Activated CD8-positive, alpha-beta memory T cell treated with anti-CD3 and anti-CD28 coated beads, Interleukin-2, amount 10 ng/mL, durations not matched to agents 7 days and 5 days (primary cell): ENCODE data around the gene CRYL1. TPM values are rescaled to one million over a fixed set of nuclear protein-coding genes. Genes with fewer than 3 reads are reported as not detected.
A peak's percentile ranks its signal among the peaks of the same experiment; 100 is the strongest.

Experiments
- ATAC-seq: fragments of 150-1000 bp; cut with Tn5 transposase; one replicate; pipeline ENCODE4 v1.10.0; 2021; ENCODE audit warnings: moderate library complexity
- CTCF ChIA-PET: fragments of 350-600 bp; sonication (Branson Sonifier 250); formaldehyde crosslinking; loops from one replicate; lab custom pipeline; 2021; ENCODE audit warnings: antibody characterized with exemption; lab: Charles Lee
- DNase-seq: peaks from one replicate; pipeline ENCODE4 v3.0.0-alpha.2; 2020
- H3K27ac Mint-ChIP-seq: one replicate; pipeline ENCODE4 v1.8.0; 2021; ENCODE audit warnings: mild to moderate bottlenecking, mixed read lengths
- H3K27me3 Mint-ChIP-seq: one replicate; pipeline ENCODE4 v1.8.0; 2021; ENCODE audit warnings: mixed read lengths
- H3K36me3 Mint-ChIP-seq: one replicate; pipeline ENCODE4 v1.8.0; 2021; ENCODE audit warnings: mild to moderate bottlenecking, mixed read lengths
- H3K4me1 Mint-ChIP-seq: one replicate; pipeline ENCODE4 v1.8.0; 2021; ENCODE audit warnings: mixed read lengths
- H3K4me3 Mint-ChIP-seq: one replicate; pipeline ENCODE4 v1.8.0; 2021; ENCODE audit warnings: mild to moderate bottlenecking, moderate library complexity, mixed read lengths
- H3K9me3 Mint-ChIP-seq: one replicate; pipeline ENCODE4 v1.8.0; 2022; ENCODE audit warnings: low read depth, mixed read lengths
- microRNA-seq: library from miRNA; unstranded; fragments of <30 nt; microRNA quantifications from one replicate; pipeline ENCODE4 v1.2.0, GENCODE V29; 2022
- total RNA-seq, 2 experiments: library from RNA; stranded (reverse); gene quantifications; one replicate each; pipeline ENCODE4 v1.2.3, GENCODE V29; 2021

CRYL1 gene
- total RNA-seq, 2 experiments from 2014 or later: 11.3 to 13.1 TPM

- Mint-ChIP-seq H3K36me3 (peaks cover 13% of the 10 kb centered on the region), H3K4me3 (no peak overlapping the region), H3K27ac (no peak overlapping the region), H3K4me1 (peaks cover 16% of the 10 kb centered on the region), H3K27me3 (no peaks in the 10 kb centered on the region), H3K9me3 (peaks cover 2% of the 10 kb centered on the region)
- CTCF ChIA-PET: no interaction called here
- DNase-seq (no peak), ATAC-seq (no peak)
These were observed 159.6 kb downstream of the CRYL1 start for GRCh38 chr13:20366056-20366455.

- Mint-ChIP-seq H3K9me3 (no peaks in the 10 kb centered on the region), H3K27me3 (no peaks in the 10 kb centered on the region), H3K4me3 (no peak overlapping the region), H3K27ac (no peak overlapping the region), H3K36me3 (peaks cover 11% of the 10 kb centered on the region), H3K4me1 (peaks cover 9% of the 10 kb centered on the region)
- DNase-seq: no peak
- CTCF ChIA-PET: no interaction called here
- ATAC-seq: no peak
These were observed 162.1 kb downstream of the CRYL1 start for GRCh38 chr13:20363603-20364002.

- Mint-ChIP-seq H3K9me3 (no peaks in the 10 kb centered on the region), H3K27ac (no peak overlapping the region), H3K4me3 (no peak overlapping the region), H3K4me1 (peaks cover 9% of the 10 kb centered on the region), H3K36me3 (peaks cover 8% of the 10 kb centered on the region), H3K27me3 (no peaks in the 10 kb centered on the region)
- CTCF ChIA-PET: no interaction called here
- no peak for DNase-seq
- ATAC-seq: no peak
These were observed 162.5 kb downstream of the CRYL1 start for GRCh38 chr13:20363172-20363571.

GRCh38 chr13:20362484-20363041 is 163.1 kb downstream of the CRYL1 start:
- Mint-ChIP-seq H3K4me3 (no peak overlapping the region), H3K36me3 (peaks cover 2% of the 10 kb centered on the region), H3K4me1 (peaks cover 9% of the 10 kb centered on the region), H3K9me3 (no peaks in the 10 kb centered on the region), H3K27ac (no peak overlapping the region), H3K27me3 (no peaks in the 10 kb centered on the region)
- DNase-seq (no peak), ATAC-seq (no peak)
- CTCF ChIA-PET: no interaction called here

- ATAC-seq (no peak), DNase-seq (no peak)
- H3K4me3 Mint-ChIP-seq: no peak overlapping the region
- H3K27ac Mint-ChIP-seq: no peak overlapping the region
- no peaks in the 10 kb centered on the region for H3K36me3 Mint-ChIP-seq
- no peaks in the 10 kb centered on the region for H3K9me3 Mint-ChIP-seq
- H3K27me3 Mint-ChIP-seq: no peaks in the 10 kb centered on the region
- CTCF ChIA-PET: no interaction called here
- H3K4me1 Mint-ChIP-seq: peaks cover 9% of the 10 kb centered on the region
These were observed 164.7 kb downstream of the CRYL1 start for GRCh38 chr13:20360835-20361412.

- Mint-ChIP-seq H3K36me3 (no peaks in the 10 kb centered on the region), H3K4me3 (no peak overlapping the region), H3K4me1 (peaks cover 9% of the 10 kb centered on the region), H3K27ac (no peak overlapping the region), H3K27me3 (no peaks in the 10 kb centered on the region), H3K9me3 (no peaks in the 10 kb centered on the region)
- DNase-seq (no peak), ATAC-seq (no peak)
- CTCF ChIA-PET: no interaction called here
These were observed 165.6 kb downstream of the CRYL1 start for GRCh38 chr13:20360041-20360491.

- CTCF ChIA-PET: no interaction called here
- no peaks in the 10 kb centered on the region for H3K36me3 Mint-ChIP-seq
- H3K27ac Mint-ChIP-seq: peak overlapping the region; percentile 5
- DNase-seq (no peak), ATAC-seq (peak; percentile 66)
- H3K27me3 Mint-ChIP-seq: no peaks in the 10 kb centered on the region
- H3K9me3 Mint-ChIP-seq: no peaks in the 10 kb centered on the region
- no peak overlapping the region for H3K4me3 Mint-ChIP-seq
- peaks cover 9% of the 10 kb centered on the region for H3K4me1 Mint-ChIP-seq
These were observed 166.3 kb downstream of the CRYL1 start for GRCh38 chr13:20359335-20359734.

GRCh38 chr13:20358022-20358421 is 167.6 kb downstream of the CRYL1 start:
- Mint-ChIP-seq H3K4me1 (peaks cover 13% of the 10 kb centered on the region), H3K27ac (no peak overlapping the region), H3K4me3 (no peak overlapping the region), H3K27me3 (no peaks in the 10 kb centered on the region), H3K36me3 (no peaks in the 10 kb centered on the region), H3K9me3 (no peaks in the 10 kb centered on the region)
- CTCF ChIA-PET: no interaction called here
- ATAC-seq (no peak), DNase-seq (no peak)

- no peaks in the 10 kb centered on the region for H3K9me3 Mint-ChIP-seq
- ATAC-seq: no peak
- H3K4me1 Mint-ChIP-seq: peaks cover 13% of the 10 kb centered on the region
- H3K36me3 Mint-ChIP-seq: no peaks in the 10 kb centered on the region
- no peaks in the 10 kb centered on the region for H3K27me3 Mint-ChIP-seq
- DNase-seq: no peak
- H3K27ac Mint-ChIP-seq: no peak overlapping the region
- CTCF ChIA-PET: no interaction called here
- H3K4me3 Mint-ChIP-seq: no peak overlapping the region
These were observed 169.2 kb downstream of the CRYL1 start for GRCh38 chr13:20356444-20356843.

GRCh38 chr13:20354722-20355121 is 170.9 kb downstream of the CRYL1 start:
- H3K9me3 Mint-ChIP-seq: no peaks in the 10 kb centered on the region
- no peak overlapping the region for H3K4me3 Mint-ChIP-seq
- ATAC-seq (no peak), DNase-seq (no peak)
- H3K36me3 Mint-ChIP-seq: no peaks in the 10 kb centered on the region
- no peak overlapping the region for H3K27ac Mint-ChIP-seq
- H3K4me1 Mint-ChIP-seq: peaks cover 12% of the 10 kb centered on the region
- no peaks in the 10 kb centered on the region for H3K27me3 Mint-ChIP-seq
- CTCF ChIA-PET: no interaction called here

GRCh38 chr13:20353973-20354372 is 171.7 kb downstream of the CRYL1 start:
- peaks cover 6% of the 10 kb centered on the region for H3K4me1 Mint-ChIP-seq
- H3K4me3 Mint-ChIP-seq: no peak overlapping the region
- CTCF ChIA-PET: interaction anchor here (0.7 kb wide), 1 partner anchor 159 kb away, joined by 4 read pairs; no protein-coding TSS in a partner anchor
- H3K27me3 Mint-ChIP-seq: no peaks in the 10 kb centered on the region
- H3K36me3 Mint-ChIP-seq: no peaks in the 10 kb centered on the region
- DNase-seq (no peak), ATAC-seq (no peak)
- H3K9me3 Mint-ChIP-seq: peaks cover 3% of the 10 kb centered on the region
- H3K27ac Mint-ChIP-seq: no peak overlapping the region

Small RNA genes lying within 50 kb of the gene (microRNA-seq; reads per million reads assigned to microRNA genes)
- not detected for gene MIR4499

Other genes with a start within 250 kb of the CRYL1 start
- gene IFT88, start 41.3 kb upstream of the CRYL1 start, total RNA-seq: 1 to 10 TPM; 5.4 to 6.4 TPM
- under 1 TPM; 0.15 to 0.37 TPM for gene IL17D, start 177.8 kb upstream of the CRYL1 start, total RNA-seq
- 10 to 100 TPM in 1 of 2 experiments, 1 to 10 TPM in 1; 7.5 to 10.6 TPM for gene EEF1AKMT1, start 248.1 kb upstream of the CRYL1 start, total RNA-seq